VCaP (cell line): Measurements from ENCODE around the gene MS4A5.
"Not testable (repeated sequence)": the region's sequence is repeated elsewhere in the genome, so short reads cannot be mapped to it uniquely, and the experiment has no call there.

Experiments
- H3K27ac ChIP-seq: fragments of 450-650 bp; 2 replicates; pipeline ENCODE4 v1.5.1; 2017
- CTCF ChIP-seq: fragments of 450-650 bp; conservative IDR thresholded peaks from 2 replicates; pipeline ENCODE4 v1.5.1; 2017; ENCODE audit warnings: mild to moderate bottlenecking, moderate library complexity

MS4A5 gene

GRCh38 chr11:60396799-60397198 is 32.6 kb upstream of the MS4A5 start:
- no peak for TF ChIP-seq CTCF
- H3K27ac ChIP-seq = no peak overlapping the region

GRCh38 chr11:60420015-60420414 is 9.4 kb upstream of the MS4A5 start:
- TF ChIP-seq CTCF = no peak
- H3K27ac ChIP-seq = no peak overlapping the region

- TF ChIP-seq CTCF = no peak
- H3K27ac ChIP-seq = no peak overlapping the region
These were observed 6.8 kb upstream of the MS4A5 start for GRCh38 chr11:60422609-60423008.

GRCh38 chr11:60428517-60428916 is 855 bp upstream of the MS4A5 start:
- no peak for TF ChIP-seq CTCF
- H3K27ac ChIP-seq = no peak overlapping the region

- no peak overlapping the region for H3K27ac ChIP-seq
- TF ChIP-seq CTCF = no peak
These were observed 1.9 kb downstream of the MS4A5 start for GRCh38 chr11:60431251-60431650.

- no peak overlapping the region for H3K27ac ChIP-seq
- TF ChIP-seq CTCF = no peak
These were observed 4.0 kb downstream of the MS4A5 start for GRCh38 chr11:60433401-60433800.

GRCh38 chr11:60447070-60447469 is 17.7 kb downstream of the MS4A5 start:
- H3K27ac ChIP-seq = no peak overlapping the region
- no peak for TF ChIP-seq CTCF

- no peak for TF ChIP-seq CTCF
- no peak overlapping the region for H3K27ac ChIP-seq
These were observed 18.5 kb downstream of the MS4A5 start for GRCh38 chr11:60447846-60448245.

GRCh38 chr11:60451185-60451584 is 21.8 kb downstream of the MS4A5 start:
- not testable (repeated sequence) for H3K27ac ChIP-seq
